Fibroblast of pulmonary artery (primary cell): Measurements from ENCODE around the gene PPFIA4.
"Not testable (repeated sequence)": the region's sequence is repeated elsewhere in the genome, so short reads cannot be mapped to it uniquely, and the experiment has no call there.

Experiments used
- DNase-seq: peaks from one replicate; pipeline ENCODE4 v3.0.0-alpha.2; 2010; ENCODE audit warnings: low read depth
- H3K4me3 ChIP-seq: replicated peaks from 2 replicates; pipeline ENCODE4 v1.5.1; 2011; ENCODE audit warnings: low read depth, mild to moderate bottlenecking, control low read depth, low read length, moderate library complexity
- TF ChIP-seq, protein P1 (sequence below): IDR thresholded peaks from 2 replicates; pipeline ENCODE4 v1.5.1; 2011; ENCODE audit warnings: mild to moderate bottlenecking, control low read depth, low read length, inconsistent platforms; ENCODE audit errors: missing control alignments

Gene PPFIA4

DNA sequence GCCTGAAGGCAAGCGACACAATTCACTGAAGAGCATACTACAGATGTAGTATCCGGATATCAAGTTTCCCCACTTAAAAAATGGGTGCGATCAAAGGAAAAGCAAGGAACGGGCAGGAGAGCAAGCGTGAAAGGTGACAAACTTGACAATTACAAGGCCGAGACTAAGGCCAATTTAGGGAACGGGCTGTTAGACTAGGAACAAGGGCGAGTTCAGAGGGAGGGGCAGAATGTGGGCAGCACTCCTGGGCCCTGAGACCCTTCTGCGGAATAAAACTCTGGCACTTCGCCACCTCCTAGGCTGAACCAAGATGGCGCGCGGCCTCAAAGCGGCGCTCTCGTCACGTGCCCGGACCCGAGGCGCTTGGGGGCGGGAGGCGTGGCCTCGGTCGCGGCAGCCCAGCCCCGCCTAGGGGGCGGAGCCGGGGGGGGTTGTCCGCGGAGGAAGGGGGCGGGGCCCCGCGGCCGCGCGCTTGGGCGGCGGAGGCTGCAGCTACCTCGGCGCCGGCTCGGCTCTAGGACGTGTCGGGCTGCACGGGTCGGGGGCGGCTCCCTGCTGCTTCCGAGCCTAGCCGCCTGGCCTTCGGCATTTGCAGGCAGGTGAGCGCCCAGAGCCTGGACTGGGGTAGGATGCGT lies at the start of gene PPFIA4:
Gene PPFIA4 (plus strand): TSS at position 461 of the 635 bp plus-strand sequence. CDS start 12,518 bp downstream, outside the sequence.
- TF ChIP-seq, protein P1, sequence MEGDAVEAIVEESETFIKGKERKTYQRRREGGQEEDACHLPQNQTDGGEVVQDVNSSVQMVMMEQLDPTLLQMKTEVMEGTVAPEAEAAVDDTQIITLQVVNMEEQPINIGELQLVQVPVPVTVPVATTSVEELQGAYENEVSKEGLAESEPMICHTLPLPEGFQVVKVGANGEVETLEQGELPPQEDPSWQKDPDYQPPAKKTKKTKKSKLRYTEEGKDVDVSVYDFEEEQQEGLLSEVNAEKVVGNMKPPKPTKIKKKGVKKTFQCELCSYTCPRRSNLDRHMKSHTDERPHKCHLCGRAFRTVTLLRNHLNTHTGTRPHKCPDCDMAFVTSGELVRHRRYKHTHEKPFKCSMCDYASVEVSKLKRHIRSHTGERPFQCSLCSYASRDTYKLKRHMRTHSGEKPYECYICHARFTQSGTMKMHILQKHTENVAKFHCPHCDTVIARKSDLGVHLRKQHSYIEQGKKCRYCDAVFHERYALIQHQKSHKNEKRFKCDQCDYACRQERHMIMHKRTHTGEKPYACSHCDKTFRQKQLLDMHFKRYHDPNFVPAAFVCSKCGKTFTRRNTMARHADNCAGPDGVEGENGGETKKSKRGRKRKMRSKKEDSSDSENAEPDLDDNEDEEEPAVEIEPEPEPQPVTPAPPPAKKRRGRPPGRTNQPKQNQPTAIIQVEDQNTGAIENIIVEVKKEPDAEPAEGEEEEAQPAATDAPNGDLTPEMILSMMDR: no peak
- DNase-seq: peak; percentile 84
- H3K4me3 ChIP-seq: peak within 1 kb of the TSS; percentile 65

DNA sequence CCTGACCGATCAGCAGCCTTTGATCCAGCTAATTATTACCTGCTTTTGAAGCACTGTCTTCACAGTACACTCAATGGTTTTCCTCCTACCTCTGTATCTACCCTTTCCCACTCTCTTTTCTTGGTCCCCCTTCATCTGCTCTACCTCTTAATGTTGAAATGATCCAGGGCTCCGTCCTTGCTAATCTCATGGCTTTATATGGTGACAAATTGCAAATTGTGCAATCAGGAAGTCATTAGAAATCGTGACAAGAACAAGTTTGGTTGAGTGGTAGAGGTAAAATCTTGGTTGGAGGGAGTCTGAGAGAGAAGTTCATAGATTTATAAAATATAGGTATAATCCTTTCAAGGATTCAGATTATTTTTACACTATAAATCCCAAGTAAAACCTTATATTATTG lies 49.7 kb upstream of the PPFIA4 start:
- TF ChIP-seq, protein P1: no peak
- no peak overlapping the region for H3K4me3 ChIP-seq
- DNase-seq: no peak

DNA sequence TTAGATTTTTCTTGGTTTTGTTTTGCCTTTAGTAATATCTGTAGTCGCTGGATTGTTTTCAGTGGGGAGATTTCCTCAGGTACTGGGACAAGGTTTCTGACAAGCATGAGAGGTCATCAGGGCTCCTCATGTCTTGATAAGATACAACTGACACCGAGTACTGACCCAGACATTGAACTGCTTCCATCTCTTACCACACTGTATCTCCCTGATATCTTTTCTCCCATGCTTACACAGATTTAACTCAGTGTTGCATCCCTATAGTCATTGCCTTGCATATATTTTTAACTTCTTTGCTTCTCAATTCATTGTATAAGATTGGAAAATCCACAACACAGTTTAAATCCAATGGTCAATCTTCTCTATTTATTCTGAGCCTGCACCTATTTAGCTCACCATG lies 46.8 kb upstream of the PPFIA4 start:
- H3K4me3 ChIP-seq: no peak overlapping the region
- TF ChIP-seq, protein P1: no peak
- no peak for DNase-seq

DNA sequence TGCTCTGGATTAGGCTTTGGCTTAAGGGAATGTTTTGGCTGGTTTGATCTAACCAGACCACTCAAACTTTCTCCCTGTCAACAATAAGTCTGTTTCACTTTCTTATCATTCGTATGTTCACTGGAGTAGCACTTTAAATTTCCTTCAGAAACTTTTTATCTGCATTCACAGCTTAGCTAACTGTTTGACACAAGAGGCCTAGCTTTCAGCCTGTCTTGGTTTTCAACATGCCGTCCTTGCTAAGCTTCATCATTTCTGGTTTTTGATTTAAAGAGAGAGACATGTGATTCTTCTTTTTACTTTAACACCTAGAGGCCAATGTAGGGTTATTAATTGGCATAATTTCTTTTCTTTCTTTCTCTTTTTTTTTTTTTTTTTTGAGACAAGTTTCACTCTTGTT lies 44.4 kb upstream of the PPFIA4 start:
- DNase-seq: no peak
- H3K4me3 ChIP-seq: no peak overlapping the region
- TF ChIP-seq, protein P1: no peak

DNA sequence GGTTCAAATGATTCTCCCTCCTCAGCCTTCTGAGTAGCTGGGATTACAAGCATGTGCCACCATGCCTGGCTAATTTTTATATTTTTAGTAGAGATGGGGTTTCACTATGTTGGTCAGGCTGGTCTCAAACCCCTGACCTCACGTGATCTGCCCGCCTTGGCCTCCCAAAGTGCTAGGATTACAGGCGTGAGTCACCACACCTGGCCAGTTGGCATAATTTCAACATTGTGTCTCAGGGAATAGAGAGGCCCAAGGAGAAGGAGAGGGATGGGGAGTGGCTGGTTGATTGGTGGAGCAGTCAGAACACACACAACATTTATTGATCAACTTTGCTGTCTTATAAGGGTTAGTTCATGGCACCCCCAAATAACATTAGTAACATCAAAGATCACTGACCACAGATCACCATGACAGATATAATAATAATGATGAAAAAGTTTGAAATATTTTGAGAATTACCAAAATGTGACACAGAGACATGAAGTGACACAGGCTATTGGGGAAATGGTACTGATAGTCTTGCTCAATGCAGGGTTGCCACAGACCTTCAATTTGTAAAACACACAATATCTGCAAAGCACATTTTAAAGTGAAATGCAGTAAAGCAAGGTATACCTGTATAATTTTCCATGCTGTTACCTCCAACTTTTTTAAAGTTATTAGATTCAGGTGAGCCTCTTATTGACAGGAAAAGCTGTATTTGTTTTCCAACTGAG lies 43.4 kb upstream of the PPFIA4 start:
- no peak overlapping the region for H3K4me3 ChIP-seq
- no peak for DNase-seq
- TF ChIP-seq, protein P1: no peak

DNA sequence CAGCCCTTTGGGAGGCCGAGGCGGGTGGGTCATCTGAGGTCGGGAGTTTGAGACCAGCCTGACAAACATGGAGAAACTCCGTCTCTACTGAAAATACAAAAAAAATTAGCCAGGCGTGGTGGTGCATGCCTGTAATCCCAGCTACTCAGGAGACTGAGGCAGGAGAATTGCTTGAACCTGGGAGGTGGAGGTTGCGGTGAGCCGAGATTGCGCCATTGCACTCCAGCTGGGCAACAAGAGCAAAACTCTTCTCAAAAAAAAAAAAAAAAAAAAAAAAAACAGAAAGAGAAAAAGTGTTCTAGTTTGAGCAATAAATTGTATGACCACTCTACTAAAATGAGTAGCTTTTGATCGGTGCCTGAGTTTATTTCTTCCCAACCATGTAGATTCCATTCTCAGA lies 40.2 kb upstream of the PPFIA4 start:
- H3K4me3 ChIP-seq, DNase-seq: not testable (repeated sequence)

DNA sequence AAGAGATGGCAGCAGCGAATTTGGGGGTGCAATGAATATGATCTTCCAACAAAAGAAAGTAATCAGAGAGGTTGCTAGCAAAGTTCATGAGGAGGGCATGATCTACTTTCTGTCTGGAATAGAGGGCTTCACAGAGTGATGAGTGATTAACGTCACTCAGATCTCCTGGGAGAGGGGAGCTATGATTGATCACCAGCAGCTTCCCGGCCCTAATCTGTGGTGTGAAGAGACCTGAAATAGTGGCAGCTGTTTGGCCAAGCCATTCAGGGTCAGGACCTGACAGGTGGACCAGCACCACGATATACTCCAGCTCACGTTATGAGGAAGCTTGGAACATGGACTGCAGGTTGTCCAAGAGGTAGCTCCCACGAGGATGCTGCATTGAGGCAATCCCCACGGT lies 39.0 kb upstream of the PPFIA4 start:
- TF ChIP-seq, protein P1: no peak
- H3K4me3 ChIP-seq: no peak overlapping the region
- no peak for DNase-seq
